Keratinocyte (primary cell): Measurements from ENCODE around the gene POTEI. TPM values are rescaled to one million over a fixed set of nuclear protein-coding genes. Genes with fewer than 3 reads are reported as not detected.
"Not testable (repeated sequence)": the region's sequence is repeated elsewhere in the genome, so short reads cannot be mapped to it uniquely, and the experiment has no call there.

Source experiments
- DNase-seq: peaks from one replicate; pipeline ENCODE4 v3.0.0-alpha.2; 2011; ENCODE audit warnings: low read depth, missing footprints, low spot score
- FAIRE-seq: peaks from 2 replicates; lab custom pipeline; 2011; peaks lifted over from hg19 to GRCh38; lab: Jason Lieb, UNC
- H2AFZ ChIP-seq: 2 replicates; pipeline ENCODE4 v1.6.0; 2012; ENCODE audit warnings: low read length, control low read depth, inconsistent platforms; ENCODE audit not compliant: control insufficient read depth
- H3K27ac ChIP-seq: 2 replicates; pipeline ENCODE4 v1.5.1; 2011; ENCODE audit warnings: low read length; ENCODE audit not compliant: control insufficient read depth, insufficient read depth
- H3K27me3 ChIP-seq: 3 replicates; pipeline ENCODE4 v1.6.0; 2011; ENCODE audit warnings: low read length; ENCODE audit not compliant: control insufficient read depth, insufficient read depth; ENCODE audit errors: extremely low read depth
- H3K36me3 ChIP-seq, 2 experiments: 2 replicates in 1 of 2; 3 replicates in 1 of 2; pipeline ENCODE4 v1.5.1; 2011; ENCODE audit warnings: low read length in 2 of 2, mild to moderate bottlenecking in 1 of 2; ENCODE audit not compliant: control insufficient read depth in 2 of 2, insufficient read depth in 2 of 2; ENCODE audit errors: extremely low read depth in 1 of 2
- H3K4me1 ChIP-seq: 3 replicates; pipeline ENCODE4 v1.5.1; 2011; ENCODE audit warnings: low read length; ENCODE audit not compliant: control insufficient read depth, insufficient read depth; ENCODE audit errors: extremely low read depth
- H3K4me2 ChIP-seq: 3 replicates; pipeline ENCODE4 v1.6.0; 2011; ENCODE audit warnings: low read depth, low read length; ENCODE audit not compliant: control insufficient read depth, insufficient read depth; ENCODE audit errors: extremely low read depth
- H3K4me3 ChIP-seq, 3 experiments: fragments of 200-600 bp in 1 of 3; sonication (generic) in 1 of 3; 2 replicates in 2 of 3; 3 replicates in 1 of 3; pipeline ENCODE4 v1.5.1; 2011 to 2016; ENCODE audit warnings: low read length in 3 of 3, mild to moderate bottlenecking in 3 of 3, control low read depth in 2 of 3, inconsistent platforms in 1 of 3, low read depth in 1 of 3, mixed read lengths in 1 of 3, mixed run types in 1 of 3, moderate library complexity in 1 of 3; ENCODE audit not compliant: control insufficient read depth in 2 of 3, insufficient read depth in 2 of 3; ENCODE audit errors: extremely low read depth in 1 of 3
- H3K79me2 ChIP-seq: 2 replicates; pipeline ENCODE4 v1.6.0; 2012; ENCODE audit warnings: low read length; ENCODE audit not compliant: control insufficient read depth, insufficient read depth
- H3K9ac ChIP-seq: 3 replicates; pipeline ENCODE4 v1.6.0; 2011; ENCODE audit warnings: low read length; ENCODE audit not compliant: control insufficient read depth, insufficient read depth; ENCODE audit errors: extremely low read depth
- H3K9me1 ChIP-seq: 3 replicates; pipeline ENCODE4 v1.6.0; 2011; ENCODE audit warnings: low read length; ENCODE audit not compliant: control insufficient read depth, insufficient read depth; ENCODE audit errors: extremely low read depth
- H3K9me3 ChIP-seq: 2 replicates; pipeline ENCODE4 v1.5.1; 2012; ENCODE audit warnings: low read depth, low read length; ENCODE audit not compliant: control insufficient read depth
- H4K20me1 ChIP-seq: 3 replicates; pipeline ENCODE4 v1.6.0; 2011; ENCODE audit warnings: low read length; ENCODE audit not compliant: control insufficient read depth, insufficient read depth; ENCODE audit errors: extremely low read depth
- dilution Hi-C: fragments of 300-500 bp; cut with MboI; formaldehyde crosslinking; loops from one replicate; pipeline ENCODE4 v1.7.0; 2020; ENCODE audit warnings: low sequenced_read_pairs; ENCODE audit not compliant: extremely low pct_ligation_motif_present
- polyA plus RNA-seq, 5 experiments: library from polyadenylated mRNA; depleted of rRNA in 3 of 5; stranded (reverse) in 3 of 5; stranded (forward) in 1 of 5; unstranded in 1 of 5; fragments of >200 nt; gene quantifications; 1 replicate in 1 of 5; 2 replicates in 3 of 5; 3 replicates in 1 of 5; pipeline versions ENCODE4 v1.2.1 to v1.2.3, GENCODE V29; 2011 to 2012; ENCODE audit warnings: missing spikeins in 2 of 5, low read depth in 1 of 5, low replicate concordance in 1 of 5

POTEI gene
- polyA plus RNA-seq, 1 donor (not counting 4 experiments of a cell fraction or from before 2014, with no cell fraction given) = not detected

DNA sequence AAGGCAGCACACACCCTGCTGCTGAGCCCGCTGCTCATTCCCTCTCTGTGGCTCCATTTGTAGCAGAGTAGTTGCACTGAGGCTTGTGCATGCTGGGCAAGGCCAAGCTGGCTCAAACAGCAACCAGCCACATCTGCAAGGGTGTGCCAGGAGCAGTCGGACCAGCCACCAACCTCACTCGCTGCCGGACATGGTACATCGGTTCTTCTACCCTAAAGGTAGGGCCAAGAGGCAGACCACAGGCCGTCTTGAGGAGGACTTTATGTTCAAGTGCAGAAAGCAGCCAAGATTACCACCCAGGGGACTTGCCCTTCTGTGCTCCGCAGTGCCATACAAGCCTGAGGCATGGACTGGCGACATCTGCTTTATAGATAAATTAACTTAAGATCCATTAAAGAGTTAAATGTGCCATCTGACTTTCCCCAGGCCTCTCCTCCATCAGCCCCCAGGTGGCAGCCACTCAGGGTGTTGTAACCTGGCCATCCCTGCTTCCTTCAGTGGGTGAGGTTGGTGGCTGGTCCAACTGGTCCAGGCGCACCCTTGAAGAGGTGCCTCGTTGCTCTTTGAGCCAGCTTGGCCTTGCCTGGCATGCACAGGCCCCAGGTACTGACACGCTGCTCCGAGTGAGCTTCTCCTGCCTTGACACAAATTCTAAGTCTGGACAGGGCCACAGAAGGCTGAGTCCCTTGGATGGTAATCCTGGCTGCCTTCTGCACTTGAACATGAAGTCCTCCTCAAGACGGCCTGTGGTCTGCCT lies 55.0 kb downstream of the POTEI start:
- H2AFZ ChIP-seq, H3K27ac ChIP-seq, H3K4me2 ChIP-seq, H3K4me1 ChIP-seq, H3K9me3 ChIP-seq, H3K27me3 ChIP-seq, H3K79me2 ChIP-seq, H3K4me3 ChIP-seq, DNase-seq, dilution Hi-C loops, H3K9ac ChIP-seq, H4K20me1 ChIP-seq, H3K36me3 ChIP-seq, H3K9me1 ChIP-seq, FAIRE-seq: not testable (repeated sequence)

DNA sequence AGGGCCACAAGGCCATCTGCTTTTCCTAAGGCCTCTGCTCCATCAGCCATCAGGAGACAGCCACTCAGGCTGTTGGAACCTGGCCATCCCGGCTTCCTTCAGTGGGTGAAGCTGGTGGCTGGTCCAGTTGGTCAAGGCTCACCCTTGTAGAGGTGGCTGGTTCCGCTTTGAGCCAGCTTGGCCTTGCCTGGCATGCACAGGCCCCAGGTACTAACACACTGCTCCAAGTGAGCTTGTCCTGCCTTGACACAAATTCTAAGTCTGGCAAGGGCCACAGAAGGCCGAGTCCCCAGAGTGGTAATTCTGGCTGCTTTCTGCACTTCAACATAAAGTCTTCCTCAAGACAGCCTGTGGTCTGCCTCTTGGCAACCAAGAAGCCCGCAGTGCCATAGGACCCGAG lies 56.2 kb downstream of the POTEI start:
- H3K9me1 ChIP-seq, DNase-seq, H3K27ac ChIP-seq, H3K9ac ChIP-seq, H3K9me3 ChIP-seq, H3K79me2 ChIP-seq, H2AFZ ChIP-seq, FAIRE-seq, H3K4me3 ChIP-seq, H3K36me3 ChIP-seq, H3K4me2 ChIP-seq, H3K4me1 ChIP-seq, H3K27me3 ChIP-seq, H4K20me1 ChIP-seq, dilution Hi-C loops: not testable (repeated sequence)

DNA sequence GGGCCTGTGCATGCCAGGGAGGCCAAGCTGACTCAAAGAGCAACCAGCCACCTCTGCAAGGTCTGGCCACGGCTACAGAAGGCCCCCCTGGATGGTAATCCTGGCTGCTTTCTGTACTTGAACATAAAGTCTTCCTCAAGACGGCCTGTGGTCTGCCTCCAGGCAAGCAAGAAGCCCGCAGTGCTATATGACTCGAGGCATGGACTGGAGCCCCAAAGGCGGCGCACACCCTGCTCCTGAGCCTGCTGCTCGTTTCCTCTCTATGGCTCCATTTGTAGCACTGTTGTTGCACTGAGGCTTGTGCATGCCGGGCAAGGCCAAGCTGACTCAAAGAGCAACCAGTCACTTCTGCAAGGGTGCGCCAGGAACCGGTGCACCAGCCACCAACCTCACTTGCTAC lies 57.3 kb downstream of the POTEI start:
- H3K27me3 ChIP-seq, H3K79me2 ChIP-seq, dilution Hi-C loops, H3K4me2 ChIP-seq, DNase-seq, H3K36me3 ChIP-seq, H4K20me1 ChIP-seq, H3K4me3 ChIP-seq, H2AFZ ChIP-seq, H3K27ac ChIP-seq, H3K9me1 ChIP-seq, FAIRE-seq, H3K4me1 ChIP-seq, H3K9ac ChIP-seq, H3K9me3 ChIP-seq: not testable (repeated sequence)

DNA sequence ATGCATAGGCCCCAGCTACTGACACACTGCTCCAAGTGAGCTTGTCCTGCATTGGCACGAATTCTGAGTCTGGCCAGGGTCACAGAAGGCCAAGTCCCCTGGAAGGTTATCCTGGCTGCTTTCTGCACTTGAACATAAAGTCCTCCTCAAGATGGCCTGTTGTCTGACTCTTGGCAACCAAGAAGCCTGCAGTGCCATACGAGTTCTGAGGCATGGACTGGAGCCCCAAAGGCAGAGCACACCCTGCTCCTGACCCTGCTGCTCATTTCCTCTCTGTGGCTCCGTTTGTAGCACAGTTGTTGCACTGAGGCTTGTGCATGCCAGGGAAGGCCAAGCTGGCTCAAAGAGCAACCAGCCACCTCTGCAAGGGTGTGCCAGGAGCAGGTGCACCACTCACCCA lies 57.9 kb downstream of the POTEI start:
- H3K27ac ChIP-seq, H3K9me1 ChIP-seq, H3K79me2 ChIP-seq, H3K4me2 ChIP-seq, H3K36me3 ChIP-seq, FAIRE-seq, DNase-seq, H3K27me3 ChIP-seq, H3K9ac ChIP-seq, H3K9me3 ChIP-seq, H3K4me3 ChIP-seq, H4K20me1 ChIP-seq, H3K4me1 ChIP-seq, dilution Hi-C loops, H2AFZ ChIP-seq: not testable (repeated sequence)

DNA sequence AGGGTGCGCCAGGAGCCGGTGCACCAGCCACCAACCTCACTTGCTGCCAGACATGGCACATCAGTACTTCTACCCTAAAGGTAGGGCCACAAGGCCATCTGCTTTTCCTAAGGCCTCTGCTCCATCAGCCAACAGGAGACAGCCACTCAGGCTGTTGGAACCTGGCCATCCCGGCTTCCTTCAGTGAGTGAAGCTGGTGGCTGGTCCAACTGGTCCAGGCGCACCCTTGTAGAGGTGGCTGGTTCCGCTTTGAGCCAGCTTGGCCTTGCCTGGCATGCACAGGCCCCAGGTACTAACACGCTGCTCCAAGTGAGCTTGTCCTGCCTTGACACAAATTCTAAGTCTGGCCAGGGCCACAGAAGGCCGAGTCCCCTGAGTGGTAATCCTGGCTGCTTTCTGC lies 58.8 kb downstream of the POTEI start:
- DNase-seq, H4K20me1 ChIP-seq, dilution Hi-C loops, H3K27ac ChIP-seq, FAIRE-seq, H3K9me1 ChIP-seq, H3K27me3 ChIP-seq, H3K36me3 ChIP-seq, H3K9me3 ChIP-seq, H3K4me3 ChIP-seq, H3K9ac ChIP-seq, H3K4me2 ChIP-seq, H2AFZ ChIP-seq, H3K79me2 ChIP-seq, H3K4me1 ChIP-seq: not testable (repeated sequence)
